GM23248 (cell line): ENCODE measurements around the gene CASP7. TPM values are rescaled to one million over a fixed set of nuclear protein-coding genes. Genes with fewer than 3 reads are reported as not detected.

Experiments
- DNase-seq: peaks from one replicate; pipeline ENCODE4 v3.0.0-alpha.2; 2015
- H2AFZ ChIP-seq: fragments of 200-600 bp; sonication (generic); 2 replicates; pipeline ENCODE4 v1.6.1; 2016; ENCODE audit warnings: antibody characterized with exemption
- H3F3A ChIP-seq: fragments of 200-600 bp; sonication (generic); 2 replicates; pipeline ENCODE4 v1.6.1; 2016; ENCODE audit warnings: mild to moderate bottlenecking, antibody characterized with exemption, mixed run types; ENCODE audit not compliant: insufficient read depth
- H3K27ac ChIP-seq: fragments of 200-600 bp; sonication (generic); 2 replicates; pipeline ENCODE4 v1.5.1; 2016; ENCODE audit warnings: mild to moderate bottlenecking
- H3K27me3 ChIP-seq: fragments of 200-600 bp; sonication (generic); replicated peaks from 2 replicates; pipeline ENCODE4 v1.6.1; 2016; ENCODE audit warnings: mild to moderate bottlenecking; ENCODE audit not compliant: insufficient read depth
- H3K36me3 ChIP-seq: fragments of 200-600 bp; sonication (generic); 2 replicates; pipeline ENCODE4 v1.6.1; 2016; ENCODE audit warnings: low read depth, mild to moderate bottlenecking
- H3K4me1 ChIP-seq: fragments of 200-600 bp; sonication (generic); 2 replicates; pipeline ENCODE4 v1.6.1; 2016; ENCODE audit warnings: mild to moderate bottlenecking; ENCODE audit not compliant: insufficient read depth
- H3K4me2 ChIP-seq: fragments of 200-600 bp; sonication (generic); one replicate; pipeline ENCODE4 v1.6.1; 2016; ENCODE audit warnings: mild to moderate bottlenecking; ENCODE audit not compliant: unreplicated experiment
- H3K4me3 ChIP-seq: fragments of 200-600 bp; sonication (generic); 2 replicates; pipeline ENCODE4 v1.5.1; 2016; ENCODE audit warnings: mild to moderate bottlenecking
- H3K79me2 ChIP-seq: fragments of 200-600 bp; sonication (generic); 2 replicates; pipeline ENCODE4 v1.6.1; 2016; ENCODE audit warnings: mild to moderate bottlenecking; ENCODE audit not compliant: insufficient read depth
- H3K9ac ChIP-seq: fragments of 200-600 bp; sonication (generic); 2 replicates; pipeline ENCODE4 v1.6.1; 2016; ENCODE audit warnings: mild to moderate bottlenecking
- H3K9me2 ChIP-seq: fragments of 200-600 bp; sonication (generic); 2 replicates; pipeline ENCODE4 v1.6.1; 2016; ENCODE audit warnings: mixed run types, mild to moderate bottlenecking, moderate library complexity; ENCODE audit not compliant: insufficient read depth
- H3K9me3 ChIP-seq: fragments of 200-600 bp; sonication (generic); one replicate; pipeline ENCODE4 v1.6.1; 2017; ENCODE audit warnings: low read depth
- H4K20me1 ChIP-seq: fragments of 200-600 bp; sonication (generic); 2 replicates; pipeline ENCODE4 v1.6.0; 2016; ENCODE audit not compliant: insufficient read depth
- EZH2 ChIP-seq: fragments of 200-600 bp; sonication (generic); IDR thresholded peaks from 2 replicates; pipeline ENCODE4 v1.6.1; 2018; ENCODE audit warnings: antibody characterized with exemption, mild to moderate bottlenecking; ENCODE audit not compliant: insufficient read depth, poor library complexity, severe bottlenecking
- EZH2phosphoT487 ChIP-seq: fragments of 200-600 bp; sonication (generic); IDR thresholded peaks from 2 replicates; pipeline ENCODE4 v1.6.1; 2018; ENCODE audit warnings: antibody characterized with exemption, moderate library complexity, mild to moderate bottlenecking, low read depth; ENCODE audit not compliant: insufficient read depth
- WGBS, 2 experiments: methylation state at CpG; one replicate each; pipeline ENCODE4 v1.1.6; 2015 to 2017; ENCODE audit warnings: low lambda C conversion rate in 2 of 2, low coverage in 1 of 2; ENCODE audit errors: missing lambda C conversion rate in 2 of 2; 5-methylcytosine and 5-hydroxymethylcytosine counted together
- in situ Hi-C: fragments of 300-500 bp; cut with MboI; formaldehyde crosslinking; loops from 2 replicates; pipeline ENCODE4 v1.15.0; 2020
- polyA plus RNA-seq: library from polyadenylated mRNA; unstranded; fragments of >200 nt; fragmentation: Nextera tagmentation; extraction: Ambion mirVana; gene quantifications from 2 replicates; pipeline ENCODE4 v1.2.1, GENCODE V29; 2016
- total RNA-seq: library from RNA; depleted of rRNA; stranded (reverse); fragments of >200 nt; shearing (Covaris generic); gene quantifications from 2 replicates; pipeline ENCODE4 v1.2.3, GENCODE V29; 2014

CASP7 gene
- total and polyA plus RNA-seq, 2 experiments from 2014 or later: 18.7 to 22.7 TPM

DNA sequence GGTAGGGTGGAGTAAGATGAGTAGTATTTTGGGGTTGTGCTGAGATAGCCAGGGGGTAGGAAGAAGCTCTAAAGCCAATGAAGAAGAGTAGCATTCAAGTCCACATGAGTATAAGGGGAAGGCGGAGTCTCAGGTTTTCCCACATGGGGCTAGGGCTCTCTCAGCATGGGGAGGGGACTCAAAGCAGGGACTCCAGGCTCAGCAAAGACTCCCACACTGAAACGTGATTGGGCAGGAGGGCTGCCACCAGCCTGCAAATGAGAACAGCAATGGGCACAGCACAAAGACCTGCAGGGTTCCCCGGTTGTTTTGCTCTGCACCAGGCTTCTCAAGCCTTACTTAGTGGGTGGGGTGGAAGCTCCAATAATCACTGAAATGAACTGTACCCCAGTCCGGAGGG lies 14.4 kb upstream of the CASP7 start:
- 84 to 93% methylated on average over 4 of the region's 4 CpGs for WGBS, 2 experiments

GRCh38 chr10:113665806-113666354 lies 13.8 kb upstream of the CASP7 start:
- DNase-seq: peak; percentile 76
- Histone ChIP-seq H3K9me2 (no peaks in the 10 kb centered on the region), H3K4me1 (peaks cover 7% of the 10 kb centered on the region), H3K4me3 (no peak overlapping the region), H3K9ac (no peak overlapping the region), H4K20me1 (no peaks in the 10 kb centered on the region), H3K79me2 (no peaks in the 10 kb centered on the region), H3K4me2 (no peak overlapping the region), H3K27ac (no peak overlapping the region), H3F3A (peaks cover 4% of the 10 kb centered on the region; the same call in 1 of the 2 replicates), H3K27me3 (no peaks in the 10 kb centered on the region; the same call in 1 of the 2 replicates), H3K36me3 (no peaks in the 10 kb centered on the region), H2AFZ (no peak overlapping the region), H3K9me3 (no peaks in the 10 kb centered on the region)
- in situ Hi-C loops: no loop called here
- TF ChIP-seq EZH2: no peak
- WGBS, 2 experiments: 60 to 76% methylated on average over 6 of the region's 6 CpGs

More for the DNA sequence above, 14.4 kb upstream of the CASP7 start:
- H3K27ac ChIP-seq: no peak overlapping the region
- no peak overlapping the region for H2AFZ ChIP-seq
- no peak for DNase-seq
- H3K9me2 ChIP-seq: no peaks in the 10 kb centered on the region
- H3F3A ChIP-seq: peaks cover 4% of the 10 kb centered on the region; the same call in 1 of the 2 replicates
- in situ Hi-C loops: no loop called here
- no peaks in the 10 kb centered on the region for H3K27me3 ChIP-seq
- H3K9me3 ChIP-seq: no peaks in the 10 kb centered on the region
- peaks cover 7% of the 10 kb centered on the region for H3K4me1 ChIP-seq
- no peak overlapping the region for H3K4me2 ChIP-seq
- no peaks in the 10 kb centered on the region for H4K20me1 ChIP-seq
- no peak overlapping the region for H3K4me3 ChIP-seq
- H3K79me2 ChIP-seq: no peaks in the 10 kb centered on the region
- H3K36me3 ChIP-seq: no peaks in the 10 kb centered on the region
- no peak overlapping the region for H3K9ac ChIP-seq
- TF ChIP-seq EZH2phosphoT487 (no peak), EZH2 (no peak)

DNA sequence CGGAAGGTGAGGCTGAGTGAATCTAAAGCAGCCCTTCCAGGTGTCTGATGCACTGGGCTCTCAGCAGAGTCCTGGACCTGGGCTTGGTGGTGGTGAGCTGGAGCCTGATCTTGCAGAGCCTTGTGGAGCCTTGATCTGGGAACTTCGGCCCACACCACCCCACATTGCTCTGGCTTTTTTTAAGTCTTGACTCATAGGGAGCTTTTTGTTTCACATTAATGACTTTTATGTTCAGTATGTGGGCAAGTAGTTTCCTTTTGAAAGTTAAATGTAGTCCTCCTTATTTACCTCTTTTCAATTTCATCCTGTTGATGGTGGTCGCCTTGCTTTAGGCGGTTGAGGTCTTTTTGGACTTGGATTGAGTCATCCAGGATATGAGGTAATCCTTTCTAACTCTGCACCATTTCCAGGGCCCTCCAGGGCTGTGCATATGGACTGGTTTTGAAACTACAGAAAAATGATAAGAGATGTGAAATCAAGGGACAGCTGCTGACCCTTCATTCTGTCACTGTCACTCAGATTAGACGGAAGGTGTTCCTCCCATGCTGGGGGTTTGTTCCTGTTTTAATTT lies 12.9 kb upstream of the CASP7 start:
- DNase-seq: peak; percentile 41
- Histone ChIP-seq H3K9me3 (no peaks in the 10 kb centered on the region), H2AFZ (no peak overlapping the region), H3K9ac (no peak overlapping the region), H3F3A (peaks cover 4% of the 10 kb centered on the region; the same call in 1 of the 2 replicates), H3K27ac (no peak overlapping the region), H3K79me2 (no peaks in the 10 kb centered on the region), H3K9me2 (no peaks in the 10 kb centered on the region), H4K20me1 (no peaks in the 10 kb centered on the region), H3K27me3 (no peaks in the 10 kb centered on the region; the same call in 1 of the 2 replicates), H3K4me2 (no peak overlapping the region), H3K36me3 (no peaks in the 10 kb centered on the region), H3K4me1 (peaks cover 7% of the 10 kb centered on the region), H3K4me3 (no peak overlapping the region)
- TF ChIP-seq EZH2 (no peak), EZH2phosphoT487 (no peak)
- 63 to 68% methylated on average over 5 of the region's 5 CpGs for WGBS, 2 experiments
- in situ Hi-C loops: no loop called here

DNA sequence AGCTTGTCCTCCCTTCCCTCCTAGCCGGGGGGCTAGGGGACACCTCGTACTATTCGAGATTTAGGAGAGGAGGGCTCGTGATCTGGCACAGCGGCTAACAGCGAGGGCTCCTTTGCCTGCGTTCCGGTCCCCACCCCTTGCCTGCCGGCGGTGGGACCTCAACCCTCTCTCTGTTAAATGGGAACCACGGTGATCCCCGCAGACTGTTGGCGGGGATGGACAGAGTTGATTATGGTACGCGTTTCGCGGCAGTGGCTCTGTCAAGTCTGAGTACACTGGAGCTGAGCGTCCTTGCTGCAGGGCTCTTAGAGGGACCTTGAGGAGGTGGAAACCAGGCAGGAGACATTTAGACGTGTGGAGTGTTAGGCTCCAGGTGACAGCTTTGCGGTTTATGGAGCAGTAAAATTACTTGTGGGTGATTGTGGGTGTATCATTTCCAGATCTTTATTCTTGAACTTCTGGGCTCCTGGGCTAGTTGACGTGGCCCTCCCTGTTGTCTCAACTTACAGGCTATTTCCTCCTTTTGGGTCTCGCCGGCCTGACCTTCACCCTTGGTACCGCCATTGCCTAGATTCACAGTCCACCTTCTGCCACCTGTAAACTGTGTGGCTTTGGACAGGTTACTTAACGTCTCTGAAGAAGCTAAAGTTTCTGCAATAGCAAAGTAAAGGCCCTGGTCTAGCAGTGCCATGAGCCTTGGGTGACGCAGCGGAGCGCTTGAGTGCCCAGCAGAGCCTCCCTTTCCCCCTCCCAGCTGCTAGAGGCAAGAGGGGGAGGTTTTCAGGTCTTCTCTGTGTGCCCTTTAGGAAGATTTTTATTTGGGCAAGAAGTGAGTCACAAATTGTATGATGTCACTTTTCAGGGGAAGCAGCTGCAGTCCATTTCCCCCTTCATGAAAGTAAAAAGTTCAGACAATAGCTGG lies 739 bp downstream of the CASP7 start:
- no peaks in the 10 kb centered on the region for H4K20me1 ChIP-seq
- TF ChIP-seq EZH2phosphoT487 (no peak), EZH2 (no peak)
- peak; percentile 78 for DNase-seq

More for the DNA sequence above, 739 bp downstream of the CASP7 start:
- Histone ChIP-seq H3K9me2 (no peaks in the 10 kb centered on the region), H3K4me3 (peak overlapping the region; percentile 98), H3K36me3 (no peaks in the 10 kb centered on the region), H3K9me3 (no peaks in the 10 kb centered on the region), H2AFZ (peak overlapping the region; percentile 98), H3K27ac (peak overlapping the region; percentile 77), H3K79me2 (peaks cover 57% of the 10 kb centered on the region), H3K4me1 (peaks cover 5% of the 10 kb centered on the region; the same call in 1 of the 2 replicates), H3K27me3 (no peaks in the 10 kb centered on the region), H3K9ac (peak overlapping the region; percentile 90), H3K4me2 (peak overlapping the region; percentile 95), H3F3A (peaks cover 14% of the 10 kb centered on the region; the same call in 1 of the 2 replicates)
- in situ Hi-C loops: no loop called here
- WGBS, 2 experiments: 1 to 2% methylated on average over 28 of the region's 28 CpGs
